ENCODE results near the gene C22orf31.

GRCh38 chr22:29072193-29072978 lies 10.8 kb upstream of the C22orf31 start:
- TF ChIP-seq CTCF (IDR thresholded peaks at IDR 0.05 in 2 of 3, conservative IDR thresholded peaks at IDR 0.05 in 1 of 3; ENCODE audit: borderline replicate concordance in 1 of 3, insufficient read depth in 1 of 3, low read depth in 2 of 3, low read length in 2 of 3), result no peak
- TF ChIP-seq FOSL1 (IDR thresholded peaks at IDR 0.05; ENCODE audit: low read depth), result no peak
- TF ChIP-seq SRF (IDR thresholded peaks at IDR 0.05; ENCODE audit: low read depth), result no peak
- TF ChIP-seq POLR2AphosphoS5 (IDR thresholded peaks at IDR 0.05; ENCODE audit: low read depth, low read length), result no peak
- TF ChIP-seq MAX (IDR thresholded peaks at IDR 0.05), result no peak; the same call in 1 of the 2 replicates
- peak; percentile 24 for TF ChIP-seq POLR2A (IDR thresholded peaks at IDR 0.05; ENCODE audit: borderline replicate concordance, extremely low read depth, insufficient read depth, insufficient read length)
- no peak; the same call in 1 of the 2 replicates for TF ChIP-seq SP1 (IDR thresholded peaks at IDR 0.05; ENCODE audit: low read depth)
- no peak for TF ChIP-seq RAD21 (IDR thresholded peaks at IDR 0.05; ENCODE audit: low read depth)
- no peak for TF ChIP-seq REST (IDR thresholded peaks at IDR 0.05; ENCODE audit: low read depth)
- TF ChIP-seq TCF7L2 (IDR thresholded peaks at IDR 0.05; ENCODE audit: borderline replicate concordance, extremely low read depth, insufficient read depth, insufficient read length), result no peak
- no peak for TF ChIP-seq EZH2 (IDR thresholded peaks at IDR 0.05)
- TF ChIP-seq YY1 (IDR thresholded peaks at IDR 0.05; ENCODE audit: extremely low read depth, insufficient replicate concordance, low read depth, low read length), result no peak
- TF ChIP-seq EZH2phosphoT487 (IDR thresholded peaks at IDR 0.05; ENCODE audit: borderline replicate concordance), result no peak

Data from HCT116 (cell line).